Fibroblast of upper back skin (primary cell): ENCODE measurements around the gene WFDC10B.
"Not testable (repeated sequence)": the region's sequence is repeated elsewhere in the genome, so short reads cannot be mapped to it uniquely, and the experiment has no call there.

ENCODE experiments used
- DNase-seq: peaks from one replicate; pipeline ENCODE4 v3.0.0-alpha.2; 2013

WFDC10B gene

DNA sequence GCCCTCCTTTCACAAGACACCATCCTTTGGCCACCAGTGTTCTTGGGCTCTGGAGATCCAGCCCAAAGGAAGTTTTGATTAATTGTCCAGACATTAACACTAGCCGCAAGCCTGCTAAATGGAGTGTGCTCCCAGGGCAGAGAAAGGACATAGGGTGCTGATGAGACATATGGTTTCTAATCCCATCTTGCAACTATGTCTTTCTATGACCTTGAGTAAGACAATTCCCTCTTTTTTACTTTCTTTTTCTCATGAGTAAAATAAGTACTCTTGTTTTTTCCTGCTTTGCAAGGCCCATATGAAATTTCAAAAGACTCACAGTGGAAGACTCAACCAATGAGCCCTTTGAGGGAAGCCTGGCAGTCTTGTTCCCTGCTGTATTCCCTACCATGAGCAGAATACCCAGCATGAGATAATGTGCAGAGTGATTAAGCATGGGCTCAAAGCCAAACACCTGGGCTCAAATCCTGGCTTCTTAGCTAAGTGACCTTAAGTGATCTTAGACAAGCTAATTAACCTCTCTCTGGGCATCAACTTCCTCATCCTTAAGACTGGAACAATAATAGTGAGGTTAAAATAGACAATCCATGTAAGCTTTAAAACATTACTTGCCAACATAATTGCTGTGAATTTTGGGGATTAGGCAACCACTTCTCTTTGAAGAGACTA, at the start of gene WFDC10B:
Gene WFDC10B, minus strand, starts transcription at position 51 of the 669 bp plus-strand sequence. CDS start 19,027 bp downstream, outside the sequence.
- no peak for DNase-seq

GRCh38 chr20:45752746-45753145, 47.9 kb upstream of the WFDC10B start:
- no peak for DNase-seq

GRCh38 chr20:45751721-45752120, 46.9 kb upstream of the WFDC10B start:
- no peak for DNase-seq

- no peak for DNase-seq
These were observed 40.2 kb upstream of the WFDC10B start for GRCh38 chr20:45745015-45745414.

GRCh38 chr20:45742596-45742995, 37.8 kb upstream of the WFDC10B start:
- no peak for DNase-seq

GRCh38 chr20:45735988-45736387, 31.2 kb upstream of the WFDC10B start:
- no peak for DNase-seq

DNA sequence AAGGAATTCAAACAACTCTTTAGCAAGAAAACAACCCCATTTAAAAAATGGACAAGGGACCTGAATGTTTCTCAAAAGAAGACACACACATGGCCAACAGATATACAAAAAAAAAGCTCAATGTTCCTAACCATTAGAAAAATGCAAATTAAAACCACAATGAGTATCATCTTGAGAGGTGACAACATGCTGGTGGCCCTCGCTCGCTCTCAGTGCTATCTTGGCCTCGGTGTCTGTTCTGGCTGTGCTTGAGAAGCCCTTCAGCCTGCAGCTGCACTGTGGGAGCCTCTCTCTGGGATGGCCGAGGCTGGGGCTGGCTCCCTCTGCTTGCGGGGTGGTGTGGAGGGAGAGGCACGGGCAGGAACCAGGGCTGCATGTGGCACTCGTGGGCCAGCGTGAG, 30.7 kb upstream of the WFDC10B start:
- DNase-seq, result no peak

DNA sequence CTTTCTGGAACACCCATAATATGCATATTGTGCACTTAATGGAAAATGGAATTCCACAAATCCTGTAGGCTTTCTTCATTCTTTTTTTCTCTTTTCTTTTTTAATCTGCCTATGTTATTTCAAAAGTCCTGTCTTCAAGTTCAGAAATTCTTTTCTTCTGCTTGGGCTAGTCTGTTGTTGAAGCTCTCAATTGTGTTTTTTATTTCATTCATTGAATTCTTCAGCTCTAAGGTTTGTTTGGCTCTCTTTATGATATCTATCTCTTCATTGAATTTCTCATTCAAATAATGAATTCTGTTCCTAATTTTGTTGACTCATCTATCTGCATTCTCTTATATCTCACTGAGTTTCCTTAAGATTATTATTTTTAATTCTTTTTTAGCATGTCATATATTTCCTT, 27.4 kb upstream of the WFDC10B start:
- no peak for DNase-seq

DNA sequence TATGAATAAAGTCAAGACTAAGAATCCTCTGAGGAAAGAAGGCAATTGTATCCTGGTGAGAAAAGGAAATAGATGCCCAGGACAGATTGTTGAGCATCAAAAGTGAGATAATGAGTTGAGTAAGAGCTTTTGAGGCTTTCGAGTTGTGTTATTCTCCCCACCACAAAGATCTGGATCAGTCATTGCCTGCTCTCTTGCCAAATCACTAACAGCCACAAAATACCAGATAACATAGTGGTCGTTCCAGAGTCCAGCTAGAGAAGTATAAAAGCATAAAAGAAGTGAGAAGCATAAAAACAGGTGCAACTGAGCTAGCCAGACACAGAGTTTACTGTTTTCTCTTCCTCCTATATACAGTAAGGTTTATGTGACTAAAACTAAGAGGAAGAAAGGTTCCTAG, 22.2 kb upstream of the WFDC10B start:
- DNase-seq, result no peak

DNA sequence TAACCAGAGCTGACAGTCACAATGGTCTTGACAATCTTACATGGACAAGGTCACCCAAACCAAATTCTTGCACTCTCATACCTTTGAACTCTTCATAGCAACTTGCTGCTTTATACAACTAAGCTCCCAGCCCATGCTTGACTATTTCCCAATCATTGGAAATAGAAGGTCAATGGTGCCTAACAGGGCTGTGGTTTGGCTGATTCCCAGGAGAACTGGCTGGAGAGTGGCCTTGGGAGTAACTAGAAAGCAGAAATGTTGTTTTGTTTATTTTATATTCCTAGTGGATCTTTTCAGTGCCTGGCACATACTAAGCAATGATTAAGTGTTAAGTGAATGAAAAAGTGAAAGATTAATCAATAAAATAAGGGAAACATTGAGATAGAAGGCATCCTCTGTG, 20.3 kb upstream of the WFDC10B start:
- no peak for DNase-seq

DNA sequence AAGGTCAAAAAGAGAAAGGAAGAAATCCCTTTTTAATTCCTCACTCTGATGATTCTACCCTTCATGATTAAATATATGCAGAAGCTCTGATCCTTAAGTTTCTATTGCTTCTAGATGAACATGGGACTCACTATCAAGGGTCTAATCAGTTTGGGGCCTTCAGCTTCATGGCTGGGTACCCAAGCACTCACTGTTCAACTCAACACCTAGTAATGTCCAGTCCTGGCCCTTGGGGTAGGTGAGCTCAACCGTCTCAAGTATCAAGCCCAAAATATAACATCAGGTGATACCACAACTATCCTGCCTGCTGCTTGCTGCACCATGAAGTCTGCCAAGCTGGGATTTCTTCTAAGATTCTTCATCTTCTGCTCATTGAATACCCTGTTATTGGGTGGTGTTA, 17.2 kb upstream of the WFDC10B start, which contains the start of gene SPINT4:
Gene SPINT4, plus strand, starts transcription at position 301 of the 400 bp plus-strand sequence. Its CDS starts 21 bp downstream, at position 322.
- no peak for DNase-seq

DNA sequence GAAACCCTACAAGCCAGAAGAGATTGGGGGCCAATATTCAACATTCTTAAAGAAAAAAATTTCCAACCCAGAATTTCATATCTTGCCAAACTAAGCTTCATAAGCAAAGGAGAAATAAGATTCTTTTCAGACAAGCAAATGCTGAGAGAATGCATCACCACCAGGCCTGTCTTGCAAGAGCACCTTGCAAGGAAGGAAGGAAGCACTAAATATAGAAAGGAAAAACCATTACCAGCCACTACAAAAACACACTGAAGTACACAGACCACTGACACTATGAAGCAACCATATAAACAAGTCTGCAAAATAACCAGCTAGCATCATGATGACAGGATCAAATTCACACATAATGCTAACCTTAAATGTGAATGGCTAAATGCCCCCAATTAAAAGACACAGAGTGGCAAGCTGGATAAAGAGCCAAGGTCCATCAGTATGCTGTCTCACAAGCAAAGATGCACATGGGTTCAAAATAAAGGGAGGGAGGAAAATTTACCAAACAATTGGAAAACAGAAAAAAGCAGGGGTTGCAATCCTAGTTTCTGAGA, 11.4 kb upstream of the WFDC10B start:
- DNase-seq, result not testable (repeated sequence)

GRCh38 chr20:45701873-45702272, 2.9 kb downstream of the WFDC10B start, which contains the start of gene WFDC13:
WFDC13 (plus strand) TSS chr20:45702038; CDS start chr20:45702124, 86 bp downstream.
- DNase-seq, result no peak

- DNase-seq, result no peak
These were observed 3.7 kb downstream of the WFDC10B start for GRCh38 chr20:45701104-45701503.

DNA sequence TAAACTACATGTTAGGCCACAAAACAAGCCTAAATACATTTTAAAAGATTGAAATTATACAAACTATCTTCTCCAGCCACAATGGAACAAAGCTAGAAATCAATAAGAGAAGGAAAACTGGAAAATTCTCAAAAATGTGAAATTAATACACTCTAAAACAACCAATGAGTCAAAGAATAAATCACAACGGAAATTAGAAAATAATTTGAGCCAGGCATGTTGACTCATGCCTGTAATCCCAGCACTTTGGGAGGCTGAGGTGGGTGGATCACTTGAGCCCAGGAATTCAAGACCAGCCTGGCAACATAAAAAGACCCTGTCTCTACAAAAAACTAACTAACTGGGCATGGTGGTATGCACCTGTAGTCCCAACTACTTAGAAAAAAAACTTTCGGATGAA, 9.3 kb downstream of the WFDC10B start:
- DNase-seq, result no peak

- not testable (repeated sequence) for DNase-seq
These were observed 11.5 kb downstream of the WFDC10B start for GRCh38 chr20:45693346-45693745.

GRCh38 chr20:45685896-45686295, 18.9 kb downstream of the WFDC10B start:
- DNase-seq, result no peak

- DNase-seq, result no peak
These were observed 25.2 kb downstream of the WFDC10B start for GRCh38 chr20:45679650-45680049.

DNA sequence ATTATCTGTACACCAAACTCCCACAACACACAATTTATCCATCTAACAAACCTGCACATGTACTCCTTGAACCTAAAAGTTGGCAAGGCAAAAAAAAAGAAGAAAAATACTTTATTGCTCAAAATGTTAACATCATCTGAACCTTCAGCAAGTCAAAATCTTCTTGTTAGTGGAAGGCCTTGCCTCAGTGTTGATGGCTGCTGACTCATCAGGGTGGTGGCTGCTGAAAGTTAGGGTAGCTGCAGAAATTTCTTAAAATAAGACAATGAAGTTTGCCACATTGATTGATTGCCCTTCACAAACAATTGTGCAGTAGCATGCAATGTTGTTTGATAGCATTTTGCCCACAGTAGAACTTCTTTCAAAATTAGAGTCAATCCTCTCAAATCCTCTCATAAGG, 32.1 kb downstream of the WFDC10B start:
- no peak for DNase-seq

DNA sequence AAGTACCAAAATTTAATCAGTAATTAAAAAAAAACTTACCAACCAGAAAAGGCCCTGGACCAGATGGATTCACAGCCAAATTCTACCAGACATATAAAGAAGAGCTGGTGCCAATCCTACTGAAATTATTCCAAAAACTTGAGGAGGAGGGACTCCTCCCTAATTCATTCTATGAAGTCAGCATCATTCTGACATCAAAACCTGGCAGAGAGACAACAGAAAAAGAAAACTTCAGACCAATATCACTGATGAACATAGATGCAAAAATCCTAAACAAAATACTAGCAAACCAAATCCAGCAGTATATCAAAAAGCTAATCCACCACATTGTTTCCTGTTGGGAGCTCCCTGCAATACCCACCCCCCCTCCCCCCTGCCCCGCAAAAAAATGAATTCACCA, 34.7 kb downstream of the WFDC10B start, which contains the start of gene WFDC11:
Gene WFDC11, minus strand, starts transcription at position 101 of the 400 bp plus-strand sequence. CDS start 19,639 bp downstream, outside the sequence.
- no peak for DNase-seq

- not testable (repeated sequence) for DNase-seq
These were observed 47.8 kb downstream of the WFDC10B start for GRCh38 chr20:45657038-45657437.

- not testable (repeated sequence) for DNase-seq
These were observed 53.1 kb downstream of the WFDC10B start for GRCh38 chr20:45651726-45652125.

GRCh38 chr20:45649312-45649863, 55.4 kb downstream of the WFDC10B start:
- DNase-seq, result no peak

- no peak for DNase-seq
These were observed 57.3 kb downstream of the WFDC10B start for GRCh38 chr20:45647441-45648050.
